ENCODE measurements around the gene ARHGAP25.
A peak's percentile ranks its signal among the peaks of the same experiment; 100 is the strongest.

ARHGAP25 gene

DNA sequence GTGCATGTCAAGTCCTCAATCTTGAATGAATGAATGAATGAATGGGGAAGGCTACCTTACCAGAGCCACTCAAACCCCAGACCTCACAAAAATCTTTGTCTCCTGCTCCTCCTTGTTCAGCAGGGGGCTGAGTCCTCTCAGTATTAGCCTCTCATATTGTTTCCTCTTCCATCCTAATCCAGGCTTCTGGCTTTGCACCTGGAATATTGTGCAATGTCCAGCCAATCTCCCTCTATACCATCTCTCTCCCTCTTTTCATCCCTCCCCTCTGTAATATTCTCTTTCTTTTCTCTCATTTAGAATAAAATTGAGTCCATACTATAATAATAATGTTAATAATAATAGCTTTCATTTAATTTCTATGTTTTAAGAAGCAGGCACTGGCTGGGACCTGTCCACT lies 34.3 kb downstream of the ARHGAP25 start:
- Histone ChIP-seq H3K27ac (ENCODE audit: low read depth, low read length) (peak overlapping the region; percentile 99), H3K9me3 (ENCODE audit: insufficient read depth, low read length) (no peaks in the 10 kb centered on the region), H3K4me2 (ENCODE audit: low read depth, low read length, poor library complexity, severe bottlenecking) (peak overlapping the region; percentile 82), H3K36me3 (ENCODE audit: low read length) (no peaks in the 10 kb centered on the region), H3K4me3 (ENCODE audit: insufficient read depth, low read length, poor library complexity, severe bottlenecking) (peak overlapping the region; percentile 17), H4K20me1 (ENCODE audit: low read depth, low read length) (no peaks in the 10 kb centered on the region), H3K9me2 (replicated peaks; ENCODE audit: insufficient read depth, low read length) (no peaks in the 10 kb centered on the region), H3K79me2 (ENCODE audit: insufficient read depth, low read length) (peaks cover 49% of the 10 kb centered on the region), H3K9ac (ENCODE audit: low read length) (peak overlapping the region; percentile 68), H3K27me3 (ENCODE audit: low read length) (no peaks in the 10 kb centered on the region), H2AFZ (ENCODE audit: low read depth, low read length, severe bottlenecking) (no peak overlapping the region), H3F3A (ENCODE audit: insufficient read depth) (peaks cover 84% of the 10 kb centered on the region)
- no peak for TF ChIP-seq EZH2phosphoT487 (conservative IDR thresholded peaks at IDR 0.05; ENCODE audit: low read length)
- TF ChIP-seq, protein P1, sequence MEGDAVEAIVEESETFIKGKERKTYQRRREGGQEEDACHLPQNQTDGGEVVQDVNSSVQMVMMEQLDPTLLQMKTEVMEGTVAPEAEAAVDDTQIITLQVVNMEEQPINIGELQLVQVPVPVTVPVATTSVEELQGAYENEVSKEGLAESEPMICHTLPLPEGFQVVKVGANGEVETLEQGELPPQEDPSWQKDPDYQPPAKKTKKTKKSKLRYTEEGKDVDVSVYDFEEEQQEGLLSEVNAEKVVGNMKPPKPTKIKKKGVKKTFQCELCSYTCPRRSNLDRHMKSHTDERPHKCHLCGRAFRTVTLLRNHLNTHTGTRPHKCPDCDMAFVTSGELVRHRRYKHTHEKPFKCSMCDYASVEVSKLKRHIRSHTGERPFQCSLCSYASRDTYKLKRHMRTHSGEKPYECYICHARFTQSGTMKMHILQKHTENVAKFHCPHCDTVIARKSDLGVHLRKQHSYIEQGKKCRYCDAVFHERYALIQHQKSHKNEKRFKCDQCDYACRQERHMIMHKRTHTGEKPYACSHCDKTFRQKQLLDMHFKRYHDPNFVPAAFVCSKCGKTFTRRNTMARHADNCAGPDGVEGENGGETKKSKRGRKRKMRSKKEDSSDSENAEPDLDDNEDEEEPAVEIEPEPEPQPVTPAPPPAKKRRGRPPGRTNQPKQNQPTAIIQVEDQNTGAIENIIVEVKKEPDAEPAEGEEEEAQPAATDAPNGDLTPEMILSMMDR (IDR thresholded peaks at IDR 0.05; ENCODE audit: insufficient read depth, low read length, poor library complexity, severe bottlenecking): no peak

DNA sequence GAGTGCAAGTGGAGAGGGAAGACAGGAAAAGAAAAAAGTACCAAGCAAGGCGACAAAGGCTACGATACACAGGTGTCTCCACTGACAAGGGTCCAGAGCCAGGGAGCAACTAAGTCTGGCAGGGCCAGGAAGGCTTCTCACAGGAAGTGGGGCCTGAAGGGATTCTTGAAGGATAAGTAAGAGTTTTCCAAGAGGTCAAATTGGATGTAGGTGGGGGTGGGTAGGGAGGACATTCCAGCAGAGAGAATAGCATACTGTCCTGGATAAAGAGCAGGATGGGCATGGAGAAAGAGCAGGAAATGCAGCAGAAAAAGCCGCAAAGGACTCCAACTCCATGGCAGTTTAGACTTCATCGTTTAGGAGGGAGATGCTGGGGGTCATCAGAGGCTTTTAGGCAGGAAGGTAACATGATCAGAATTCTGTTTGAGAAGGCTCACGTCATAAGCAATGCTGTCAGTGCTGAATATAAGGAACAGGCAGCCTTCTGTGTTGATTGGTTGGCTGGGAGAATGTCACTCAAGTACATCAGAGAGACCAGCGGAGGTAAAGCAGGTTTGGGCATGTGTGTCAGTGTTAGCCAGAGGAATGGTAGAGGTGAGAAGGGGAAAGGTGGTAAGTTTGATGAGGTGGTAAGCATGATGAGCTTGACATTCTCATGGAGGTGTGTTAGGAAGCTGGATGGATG lies 35.1 kb downstream of the ARHGAP25 start:
- H3K4me2 ChIP-seq (ENCODE audit: low read depth, low read length, poor library complexity, severe bottlenecking): peak overlapping the region; percentile 82
- H3K27ac ChIP-seq (ENCODE audit: low read depth, low read length): peak overlapping the region; percentile 99
- peaks cover 48% of the 10 kb centered on the region for H3K79me2 ChIP-seq (ENCODE audit: insufficient read depth, low read length)

DNA sequence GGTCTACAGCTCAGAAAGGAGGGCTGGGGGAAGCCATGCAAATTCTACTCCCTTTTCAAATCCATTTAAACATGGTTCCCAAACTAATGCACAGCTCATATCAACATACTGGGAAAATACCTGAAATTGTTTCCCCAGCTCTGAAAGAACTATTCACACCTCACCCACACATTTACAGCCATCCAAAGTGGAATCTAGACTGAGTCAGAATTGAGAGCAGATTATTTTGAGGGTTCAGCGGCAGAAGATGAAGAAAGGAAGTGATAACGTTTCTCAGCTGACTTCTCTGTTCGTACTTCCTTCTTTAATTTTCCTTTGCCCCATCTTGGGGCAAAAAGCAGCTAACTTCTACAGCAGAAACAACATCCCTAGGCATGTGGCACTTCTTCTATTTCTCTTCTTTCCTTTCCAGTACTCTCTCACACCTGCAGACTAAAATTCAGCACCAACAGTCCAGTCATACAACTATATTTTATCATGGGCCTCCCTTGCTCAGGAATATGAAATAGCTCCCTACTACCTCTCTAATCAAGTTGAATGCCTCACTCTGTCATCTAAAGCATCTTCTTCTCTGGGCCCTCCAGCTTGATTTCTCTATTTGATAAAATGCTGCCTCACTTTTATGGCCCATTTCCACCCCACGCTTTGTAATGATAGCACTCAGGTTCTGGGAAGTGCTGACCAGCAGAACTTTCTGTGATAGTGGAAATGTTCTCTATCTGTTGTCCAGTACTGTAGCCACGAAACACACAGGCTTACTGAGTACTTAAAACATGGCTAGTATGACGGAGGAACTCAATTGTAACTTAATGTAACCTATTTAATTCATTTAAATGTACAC lies 35.9 kb downstream of the ARHGAP25 start:
- Histone ChIP-seq H3K9me2 (replicated peaks; ENCODE audit: insufficient read depth, low read length) (no peaks in the 10 kb centered on the region), H3F3A (ENCODE audit: insufficient read depth) (peaks cover 83% of the 10 kb centered on the region), H3K36me3 (ENCODE audit: low read length) (no peaks in the 10 kb centered on the region), H4K20me1 (ENCODE audit: low read depth, low read length) (no peaks in the 10 kb centered on the region), H3K4me3 (ENCODE audit: insufficient read depth, low read length, poor library complexity, severe bottlenecking) (no peak overlapping the region), H3K4me2 (ENCODE audit: low read depth, low read length, poor library complexity, severe bottlenecking) (peak overlapping the region; percentile 82), H3K27me3 (ENCODE audit: low read length) (no peaks in the 10 kb centered on the region), H3K9me3 (ENCODE audit: insufficient read depth, low read length) (no peaks in the 10 kb centered on the region), H2AFZ (ENCODE audit: low read depth, low read length, severe bottlenecking) (no peak overlapping the region), H3K27ac (ENCODE audit: low read depth, low read length) (peak overlapping the region; percentile 99), H3K79me2 (ENCODE audit: insufficient read depth, low read length) (peaks cover 48% of the 10 kb centered on the region), H3K9ac (ENCODE audit: low read length) (peak overlapping the region; percentile 39)
- TF ChIP-seq EZH2phosphoT487 (conservative IDR thresholded peaks at IDR 0.05; ENCODE audit: low read length): no peak
- TF ChIP-seq, protein P1 (IDR thresholded peaks at IDR 0.05; ENCODE audit: insufficient read depth, low read length, poor library complexity, severe bottlenecking): no peak

More for the DNA sequence above, 35.1 kb downstream of the ARHGAP25 start:
- no peak for TF ChIP-seq EZH2phosphoT487 (conservative IDR thresholded peaks at IDR 0.05; ENCODE audit: low read length)
- TF ChIP-seq, protein P1 (IDR thresholded peaks at IDR 0.05; ENCODE audit: insufficient read depth, low read length, poor library complexity, severe bottlenecking): no peak
- Histone ChIP-seq H3K9me2 (replicated peaks; ENCODE audit: insufficient read depth, low read length) (no peaks in the 10 kb centered on the region), H2AFZ (ENCODE audit: low read depth, low read length, severe bottlenecking) (no peak overlapping the region), H3F3A (ENCODE audit: insufficient read depth) (peaks cover 86% of the 10 kb centered on the region), H3K4me3 (ENCODE audit: insufficient read depth, low read length, poor library complexity, severe bottlenecking) (no peak overlapping the region), H4K20me1 (ENCODE audit: low read depth, low read length) (no peaks in the 10 kb centered on the region), H3K9me3 (ENCODE audit: insufficient read depth, low read length) (no peaks in the 10 kb centered on the region), H3K27me3 (ENCODE audit: low read length) (no peaks in the 10 kb centered on the region), H3K9ac (ENCODE audit: low read length) (peak overlapping the region; percentile 39), H3K36me3 (ENCODE audit: low read length) (no peaks in the 10 kb centered on the region)

Data from SU-DHL-6 (cell line).